ENCODE measurements around the gene DCST1. TPM values are rescaled to one million over a fixed set of nuclear protein-coding genes. Genes with fewer than 3 reads are reported as not detected.

The DCST1 gene
- total and polyA plus RNA-seq, 2 of the 13 experiments (the other 11 are each of a cell fraction or from before 2014, with no cell fraction given) = 0.04 TPM; not detected in 1

DNA sequence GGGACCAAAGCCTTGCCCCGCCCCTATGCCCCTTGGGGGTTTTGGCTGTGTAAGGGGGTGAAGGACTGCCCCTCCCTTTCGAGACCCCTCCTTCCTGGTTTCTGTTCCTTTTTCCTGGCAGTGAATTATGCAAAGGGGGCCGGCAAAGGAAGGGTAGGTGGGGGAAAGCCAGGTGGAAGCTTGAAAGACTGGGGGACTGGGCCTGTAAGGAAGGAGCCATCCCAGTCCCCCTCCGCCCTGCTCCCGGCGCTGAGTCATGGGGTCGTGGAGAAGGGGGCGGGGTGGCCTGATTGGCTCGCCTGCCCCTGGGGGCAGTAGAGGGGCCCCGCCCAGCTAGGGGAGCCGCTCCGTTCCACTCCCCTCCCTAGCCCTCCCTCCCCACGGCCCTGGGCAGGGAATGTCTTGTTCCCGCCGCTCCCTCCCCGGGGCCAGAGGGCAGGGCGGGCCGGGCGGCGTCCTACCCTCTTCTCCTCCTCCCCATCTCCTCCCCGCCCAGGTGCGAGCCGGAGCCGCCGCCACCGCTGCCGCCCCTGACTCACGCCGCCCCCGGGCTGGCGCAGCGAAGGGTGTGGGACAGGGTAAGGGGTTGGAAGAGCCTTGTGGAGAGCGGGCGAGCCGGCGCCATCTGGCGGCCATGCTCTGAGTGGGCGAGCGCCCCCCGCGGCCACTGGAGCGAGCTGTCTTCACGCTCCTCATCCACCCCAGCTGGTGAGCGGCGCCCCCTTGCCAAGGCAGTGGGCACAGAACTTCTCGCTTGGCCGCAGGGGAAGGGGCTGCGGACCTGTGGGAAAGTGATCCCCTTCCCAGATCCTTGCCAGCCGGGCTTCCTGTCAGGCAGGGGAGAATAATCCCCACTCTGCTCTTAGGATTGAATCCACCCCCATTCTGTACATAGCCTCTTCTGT, 16.3 kb upstream of the DCST1 start (continued):
- TF ChIP-seq, protein P1, sequence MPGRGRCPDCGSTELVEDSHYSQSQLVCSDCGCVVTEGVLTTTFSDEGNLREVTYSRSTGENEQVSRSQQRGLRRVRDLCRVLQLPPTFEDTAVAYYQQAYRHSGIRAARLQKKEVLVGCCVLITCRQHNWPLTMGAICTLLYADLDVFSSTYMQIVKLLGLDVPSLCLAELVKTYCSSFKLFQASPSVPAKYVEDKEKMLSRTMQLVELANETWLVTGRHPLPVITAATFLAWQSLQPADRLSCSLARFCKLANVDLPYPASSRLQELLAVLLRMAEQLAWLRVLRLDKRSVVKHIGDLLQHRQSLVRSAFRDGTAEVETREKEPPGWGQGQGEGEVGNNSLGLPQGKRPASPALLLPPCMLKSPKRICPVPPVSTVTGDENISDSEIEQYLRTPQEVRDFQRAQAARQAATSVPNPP (CRISPR knock-in tag; IDR thresholded peaks at IDR 0.05) = 0 out of 2 replicates have a peak, but pooled peaks have one; percentile 38
- TF ChIP-seq ZNF674 (CRISPR knock-in tag; IDR thresholded peaks at IDR 0.05; ENCODE audit: low read depth) (no peak), ZNF33A (CRISPR knock-in tag; IDR thresholded peaks at IDR 0.05; ENCODE audit: borderline replicate concordance) (no peak), ZNF761 (CRISPR knock-in tag; conservative IDR thresholded peaks at IDR 0.05) (peak; percentile 69), ZSCAN29 (CRISPR knock-in tag; conservative IDR thresholded peaks at IDR 0.05) (no peak), ZNF607 (CRISPR knock-in tag; IDR thresholded peaks at IDR 0.05; ENCODE audit: borderline replicate concordance) (peak; percentile 44; the same call in 1 of the 2 replicates)
- TF ChIP-seq, protein P2, sequence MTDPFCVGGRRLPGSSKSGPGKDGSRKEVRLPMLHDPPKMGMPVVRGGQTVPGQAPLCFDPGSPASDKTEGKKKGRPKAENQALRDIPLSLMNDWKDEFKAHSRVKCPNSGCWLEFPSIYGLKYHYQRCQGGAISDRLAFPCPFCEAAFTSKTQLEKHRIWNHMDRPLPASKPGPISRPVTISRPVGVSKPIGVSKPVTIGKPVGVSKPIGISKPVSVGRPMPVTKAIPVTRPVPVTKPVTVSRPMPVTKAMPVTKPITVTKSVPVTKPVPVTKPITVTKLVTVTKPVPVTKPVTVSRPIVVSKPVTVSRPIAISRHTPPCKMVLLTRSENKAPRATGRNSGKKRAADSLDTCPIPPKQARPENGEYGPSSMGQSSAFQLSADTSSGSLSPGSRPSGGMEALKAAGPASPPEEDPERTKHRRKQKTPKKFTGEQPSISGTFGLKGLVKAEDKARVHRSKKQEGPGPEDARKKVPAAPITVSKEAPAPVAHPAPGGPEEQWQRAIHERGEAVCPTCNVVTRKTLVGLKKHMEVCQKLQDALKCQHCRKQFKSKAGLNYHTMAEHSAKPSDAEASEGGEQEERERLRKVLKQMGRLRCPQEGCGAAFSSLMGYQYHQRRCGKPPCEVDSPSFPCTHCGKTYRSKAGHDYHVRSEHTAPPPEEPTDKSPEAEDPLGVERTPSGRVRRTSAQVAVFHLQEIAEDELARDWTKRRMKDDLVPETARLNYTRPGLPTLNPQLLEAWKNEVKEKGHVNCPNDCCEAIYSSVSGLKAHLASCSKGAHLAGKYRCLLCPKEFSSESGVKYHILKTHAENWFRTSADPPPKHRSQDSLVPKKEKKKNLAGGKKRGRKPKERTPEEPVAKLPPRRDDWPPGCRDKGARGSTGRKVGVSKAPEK (CRISPR knock-in tag; IDR thresholded peaks at IDR 0.05; ENCODE audit: borderline replicate concordance) = 0 out of 2 replicates have a peak, but pooled peaks have one; percentile 37
- TF ChIP-seq, protein P3, sequence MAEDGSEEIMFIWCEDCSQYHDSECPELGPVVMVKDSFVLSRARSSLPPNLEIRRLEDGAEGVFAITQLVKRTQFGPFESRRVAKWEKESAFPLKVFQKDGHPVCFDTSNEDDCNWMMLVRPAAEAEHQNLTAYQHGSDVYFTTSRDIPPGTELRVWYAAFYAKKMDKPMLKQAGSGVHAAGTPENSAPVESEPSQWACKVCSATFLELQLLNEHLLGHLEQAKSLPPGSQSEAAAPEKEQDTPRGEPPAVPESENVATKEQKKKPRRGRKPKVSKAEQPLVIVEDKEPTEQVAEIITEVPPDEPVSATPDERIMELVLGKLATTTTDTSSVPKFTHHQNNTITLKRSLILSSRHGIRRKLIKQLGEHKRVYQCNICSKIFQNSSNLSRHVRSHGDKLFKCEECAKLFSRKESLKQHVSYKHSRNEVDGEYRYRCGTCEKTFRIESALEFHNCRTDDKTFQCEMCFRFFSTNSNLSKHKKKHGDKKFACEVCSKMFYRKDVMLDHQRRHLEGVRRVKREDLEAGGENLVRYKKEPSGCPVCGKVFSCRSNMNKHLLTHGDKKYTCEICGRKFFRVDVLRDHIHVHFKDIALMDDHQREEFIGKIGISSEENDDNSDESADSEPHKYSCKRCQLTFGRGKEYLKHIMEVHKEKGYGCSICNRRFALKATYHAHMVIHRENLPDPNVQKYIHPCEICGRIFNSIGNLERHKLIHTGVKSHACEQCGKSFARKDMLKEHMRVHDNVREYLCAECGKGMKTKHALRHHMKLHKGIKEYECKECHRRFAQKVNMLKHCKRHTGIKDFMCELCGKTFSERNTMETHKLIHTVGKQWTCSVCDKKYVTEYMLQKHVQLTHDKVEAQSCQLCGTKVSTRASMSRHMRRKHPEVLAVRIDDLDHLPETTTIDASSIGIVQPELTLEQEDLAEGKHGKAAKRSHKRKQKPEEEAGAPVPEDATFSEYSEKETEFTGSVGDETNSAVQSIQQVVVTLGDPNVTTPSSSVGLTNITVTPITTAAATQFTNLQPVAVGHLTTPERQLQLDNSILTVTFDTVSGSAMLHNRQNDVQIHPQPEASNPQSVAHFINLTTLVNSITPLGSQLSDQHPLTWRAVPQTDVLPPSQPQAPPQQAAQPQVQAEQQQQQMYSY (CRISPR knock-in tag; IDR thresholded peaks at IDR 0.05) = peak; percentile 89
- TF ChIP-seq, protein P4, sequence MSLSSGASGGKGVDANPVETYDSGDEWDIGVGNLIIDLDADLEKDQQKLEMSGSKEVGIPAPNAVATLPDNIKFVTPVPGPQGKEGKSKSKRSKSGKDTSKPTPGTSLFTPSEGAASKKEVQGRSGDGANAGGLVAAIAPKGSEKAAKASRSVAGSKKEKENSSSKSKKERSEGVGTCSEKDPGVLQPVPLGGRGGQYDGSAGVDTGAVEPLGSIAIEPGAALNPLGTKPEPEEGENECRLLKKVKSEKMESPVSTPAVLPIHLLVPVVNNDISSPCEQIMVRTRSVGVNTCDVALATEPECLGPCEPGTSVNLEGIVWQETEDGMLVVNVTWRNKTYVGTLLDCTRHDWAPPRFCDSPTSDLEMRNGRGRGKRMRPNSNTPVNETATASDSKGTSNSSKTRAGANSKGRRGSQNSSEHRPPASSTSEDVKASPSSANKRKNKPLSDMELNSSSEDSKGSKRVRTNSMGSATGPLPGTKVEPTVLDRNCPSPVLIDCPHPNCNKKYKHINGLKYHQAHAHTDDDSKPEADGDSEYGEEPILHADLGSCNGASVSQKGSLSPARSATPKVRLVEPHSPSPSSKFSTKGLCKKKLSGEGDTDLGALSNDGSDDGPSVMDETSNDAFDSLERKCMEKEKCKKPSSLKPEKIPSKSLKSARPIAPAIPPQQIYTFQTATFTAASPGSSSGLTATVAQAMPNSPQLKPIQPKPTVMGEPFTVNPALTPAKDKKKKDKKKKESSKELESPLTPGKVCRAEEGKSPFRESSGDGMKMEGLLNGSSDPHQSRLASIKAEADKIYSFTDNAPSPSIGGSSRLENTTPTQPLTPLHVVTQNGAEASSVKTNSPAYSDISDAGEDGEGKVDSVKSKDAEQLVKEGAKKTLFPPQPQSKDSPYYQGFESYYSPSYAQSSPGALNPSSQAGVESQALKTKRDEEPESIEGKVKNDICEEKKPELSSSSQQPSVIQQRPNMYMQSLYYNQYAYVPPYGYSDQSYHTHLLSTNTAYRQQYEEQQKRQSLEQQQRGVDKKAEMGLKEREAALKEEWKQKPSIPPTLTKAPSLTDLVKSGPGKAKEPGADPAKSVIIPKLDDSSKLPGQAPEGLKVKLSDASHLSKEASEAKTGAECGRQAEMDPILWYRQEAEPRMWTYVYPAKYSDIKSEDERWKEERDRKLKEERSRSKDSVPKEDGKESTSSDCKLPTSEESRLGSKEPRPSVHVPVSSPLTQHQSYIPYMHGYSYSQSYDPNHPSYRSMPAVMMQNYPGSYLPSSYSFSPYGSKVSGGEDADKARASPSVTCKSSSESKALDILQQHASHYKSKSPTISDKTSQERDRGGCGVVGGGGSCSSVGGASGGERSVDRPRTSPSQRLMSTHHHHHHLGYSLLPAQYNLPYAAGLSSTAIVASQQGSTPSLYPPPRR (CRISPR knock-in tag; IDR thresholded peaks at IDR 0.05; ENCODE audit: borderline replicate concordance) = peak; percentile 46; the same call in 1 of the 2 replicates
- TF ChIP-seq, protein P5, sequence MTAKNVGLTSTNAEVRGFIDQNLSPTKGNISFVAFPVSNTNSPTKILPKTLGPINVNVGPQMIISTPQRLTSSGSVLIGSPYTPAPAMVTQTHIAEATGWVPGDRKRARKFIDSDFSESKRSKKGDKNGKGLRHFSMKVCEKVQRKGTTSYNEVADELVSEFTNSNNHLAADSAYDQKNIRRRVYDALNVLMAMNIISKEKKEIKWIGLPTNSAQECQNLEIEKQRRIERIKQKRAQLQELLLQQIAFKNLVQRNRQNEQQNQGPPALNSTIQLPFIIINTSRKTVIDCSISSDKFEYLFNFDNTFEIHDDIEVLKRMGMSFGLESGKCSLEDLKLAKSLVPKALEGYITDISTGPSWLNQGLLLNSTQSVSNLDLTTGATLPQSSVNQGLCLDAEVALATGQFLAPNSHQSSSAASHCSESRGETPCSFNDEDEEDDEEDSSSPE (CRISPR knock-in tag; IDR thresholded peaks at IDR 0.05) = peak; percentile 76
